HTERT RPE-1 (cell line): ENCODE measurements around the gene ANXA10.
"Not testable (repeated sequence)": the region's sequence is repeated elsewhere in the genome, so short reads cannot be mapped to it uniquely, and the experiment has no call there.

Source experiments
- in situ Hi-C: fragments of 300-500 bp; cut with MboI; formaldehyde crosslinking; loops from 4 replicates; pipeline ENCODE4 v1.14.3; 2020; ENCODE audit warnings: low sequenced_read_pairs

Gene ANXA10

GRCh38 chr4:168154546-168155277 is 62.4 kb downstream of the ANXA10 start:
- in situ Hi-C loops: no loop called here

- in situ Hi-C loops: no loop called here
Observed at GRCh38 chr4:168162604-168163003, 70.3 kb downstream of the ANXA10 start.

GRCh38 chr4:168163106-168163505 is 70.8 kb downstream of the ANXA10 start:
- in situ Hi-C loops: no loop called here

- in situ Hi-C loops: no loop called here
Observed at GRCh38 chr4:168164045-168164444, 71.7 kb downstream of the ANXA10 start.

- in situ Hi-C loops: no loop called here
Observed at GRCh38 chr4:168164915-168165548, 72.7 kb downstream of the ANXA10 start.

GRCh38 chr4:168167714-168168284 is 75.5 kb downstream of the ANXA10 start:
- in situ Hi-C loops: no loop called here

- in situ Hi-C loops: no loop called here
Observed at GRCh38 chr4:168174308-168174707, 82.0 kb downstream of the ANXA10 start.

GRCh38 chr4:168177546-168178149 is 85.3 kb downstream of the ANXA10 start:
- in situ Hi-C loops: no loop called here

- in situ Hi-C loops: no loop called here
Observed at GRCh38 chr4:168183717-168184571, 91.6 kb downstream of the ANXA10 start.

GRCh38 chr4:168188754-168189153 is 96.4 kb downstream of the ANXA10 start:
- in situ Hi-C loops: no loop called here

- in situ Hi-C loops: no loop called here
Observed at GRCh38 chr4:168197926-168198325, 105.6 kb downstream of the ANXA10 start.

- in situ Hi-C loops: no loop called here
Observed at GRCh38 chr4:168199260-168199957, 107.1 kb downstream of the ANXA10 start.

GRCh38 chr4:168200685-168201084 is 108.3 kb downstream of the ANXA10 start:
- in situ Hi-C loops: no loop called here

- in situ Hi-C loops: no loop called here
Observed at GRCh38 chr4:168203233-168203911, 111.0 kb downstream of the ANXA10 start.

GRCh38 chr4:168208957-168209614 is 116.7 kb downstream of the ANXA10 start:
- in situ Hi-C loops: no loop called here

GRCh38 chr4:168212656-168213055 is 120.3 kb downstream of the ANXA10 start:
- in situ Hi-C loops: no loop called here

- in situ Hi-C loops: not testable (repeated sequence)
Observed at GRCh38 chr4:168213511-168213910, 121.2 kb downstream of the ANXA10 start.

- in situ Hi-C loops: no loop called here
Observed at GRCh38 chr4:168218645-168219044, 126.3 kb downstream of the ANXA10 start.

GRCh38 chr4:168220893-168221292 is 128.6 kb downstream of the ANXA10 start:
- in situ Hi-C loops: no loop called here
